Activated CD8-positive, alpha-beta memory T cell treated with anti-CD3 and anti-CD28 coated beads for 4 hours (primary cell): ENCODE measurements around the gene ZSCAN21.

ENCODE experiments used
- DNase-seq, 2 donors: peaks; one replicate each; pipeline ENCODE4 v3.0.0-alpha.2; 2020; ENCODE audit warnings: low read depth in 2 of 2

The ZSCAN21 gene

GRCh38 chr7:100027197-100027596 is 22.4 kb upstream of the ZSCAN21 start:
- DNase-seq: no peak

- no peak for DNase-seq
Measured at GRCh38 chr7:100029596-100029995, 20.0 kb upstream of the ZSCAN21 start.

GRCh38 chr7:100033526-100033925 is 16.0 kb upstream of the ZSCAN21 start:
- no peak for DNase-seq

DNA sequence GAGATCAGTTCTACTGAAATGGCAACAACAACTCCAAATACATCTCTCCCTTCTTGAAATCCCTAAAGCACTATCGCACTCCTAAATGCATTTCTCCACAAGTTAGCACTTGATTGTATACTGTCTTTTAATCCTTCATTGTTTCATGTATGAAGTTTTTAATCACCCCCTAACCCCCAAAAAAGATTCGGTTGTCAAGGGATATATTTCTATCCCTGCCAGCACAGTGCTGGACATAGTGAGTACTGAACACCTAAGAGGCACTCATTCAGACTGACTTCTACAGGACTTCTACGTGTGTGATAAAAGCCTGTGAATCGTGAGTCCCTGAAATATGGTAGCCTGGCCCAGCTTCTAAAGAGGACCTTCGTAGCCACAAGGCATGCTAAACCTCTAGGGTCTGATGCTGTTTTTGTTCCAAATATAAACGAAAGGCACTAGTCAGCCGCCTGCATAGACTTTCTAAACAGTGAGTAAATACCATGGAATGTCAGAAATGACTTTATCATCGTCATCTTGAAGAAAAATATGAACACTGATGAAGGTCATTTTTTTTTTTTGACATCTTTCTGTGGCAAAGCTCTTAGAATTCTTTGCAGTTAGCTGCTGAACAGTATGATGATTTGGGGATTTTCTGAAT is 14.6 kb upstream of the ZSCAN21 start:
- no peak for DNase-seq

- no peak for DNase-seq
Measured at GRCh38 chr7:100035876-100036275, 13.7 kb upstream of the ZSCAN21 start.

- no peak for DNase-seq
Measured at GRCh38 chr7:100038326-100038725, 11.2 kb upstream of the ZSCAN21 start.

- no peak for DNase-seq
Measured at GRCh38 chr7:100040575-100040974, 9.0 kb upstream of the ZSCAN21 start.

DNA sequence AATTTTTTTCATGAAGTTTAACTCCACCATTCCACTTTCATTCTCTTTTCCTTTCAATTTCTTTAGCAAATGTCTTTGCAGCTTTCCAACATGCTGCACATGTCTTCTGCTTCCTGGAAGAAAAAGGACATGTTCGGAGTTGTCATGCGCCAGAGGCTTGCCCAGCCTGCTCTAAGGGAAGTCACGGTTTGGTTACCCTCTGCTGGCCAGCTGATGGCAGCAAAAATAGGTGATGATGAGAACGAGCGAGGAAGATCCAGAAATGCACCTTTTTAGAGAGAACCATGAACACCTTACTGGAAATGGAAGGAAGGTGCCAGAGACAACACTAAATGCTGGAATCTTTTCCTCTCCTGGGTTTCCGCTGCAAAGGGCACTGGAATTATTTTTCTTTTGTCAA is 4.9 kb upstream of the ZSCAN21 start:
- no peak for DNase-seq

GRCh38 chr7:100048680-100049079 is 894 bp upstream of the ZSCAN21 start:
- DNase-seq: no peak

DNA sequence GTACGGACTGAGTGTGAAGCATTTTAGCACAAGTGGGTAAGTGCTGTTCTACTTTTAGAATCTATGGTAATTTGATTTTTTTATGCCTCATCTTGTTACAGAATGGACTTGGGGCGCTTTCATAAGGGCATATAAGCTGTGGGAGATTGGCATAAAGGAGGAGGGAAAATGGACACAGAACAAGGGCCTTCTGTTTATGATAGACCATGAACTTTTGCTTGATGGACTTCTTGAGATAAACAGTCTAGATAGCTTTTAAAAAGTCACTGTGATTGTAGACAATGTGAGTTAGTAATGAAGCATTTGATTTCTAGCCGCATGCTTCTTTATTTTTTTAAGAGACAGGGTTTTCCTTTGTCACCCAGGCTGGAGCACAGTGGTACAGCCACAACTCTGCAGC is 2.0 kb downstream of the ZSCAN21 start:
- DNase-seq: no peak

DNA sequence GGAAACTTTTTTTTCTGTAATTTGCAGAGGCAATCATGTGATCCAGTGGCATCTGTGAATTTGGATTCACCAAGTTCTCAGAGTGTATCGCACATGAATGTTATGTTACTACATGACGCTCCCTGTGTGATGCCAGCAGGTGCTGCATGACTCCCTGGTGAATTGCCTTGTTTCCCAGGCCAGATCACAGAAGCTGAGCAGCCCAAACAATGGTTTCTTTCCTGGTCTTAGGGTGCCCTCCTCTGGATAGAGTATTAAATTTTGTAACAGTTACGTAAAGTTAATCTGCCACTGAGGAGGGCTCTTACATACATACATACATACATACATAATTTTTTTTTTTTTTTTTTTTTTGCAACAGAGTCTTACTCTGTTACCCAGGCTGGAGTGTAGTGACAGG is 3.6 kb downstream of the ZSCAN21 start:
- no peak for DNase-seq

- DNase-seq: no peak
Measured at GRCh38 chr7:100057006-100057405, 7.4 kb downstream of the ZSCAN21 start.

DNA sequence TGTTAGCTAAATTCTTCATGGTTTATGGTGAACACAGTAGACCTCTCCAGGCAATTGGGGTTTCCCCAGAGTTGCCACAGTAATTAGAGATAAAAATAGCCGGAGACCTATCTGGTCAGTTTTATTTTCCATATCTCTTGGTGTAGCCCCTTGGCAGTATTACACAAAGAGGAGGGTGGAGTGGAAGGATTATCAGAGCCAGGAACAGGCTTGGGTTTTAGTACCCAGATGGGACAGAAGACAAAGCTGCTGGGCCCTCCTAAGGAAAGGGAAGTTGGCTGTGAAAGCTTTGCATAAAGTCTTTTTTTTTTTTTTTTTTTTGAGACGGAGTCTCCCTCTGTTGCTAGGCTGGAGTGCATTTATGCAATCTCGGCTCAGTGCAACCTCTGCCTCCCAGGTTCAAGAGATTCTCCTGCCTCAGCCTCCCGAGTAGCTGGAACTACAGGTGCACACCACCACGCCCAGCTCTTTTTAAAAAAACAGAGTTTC is 9.7 kb downstream of the ZSCAN21 start:
- DNase-seq: no peak

DNA sequence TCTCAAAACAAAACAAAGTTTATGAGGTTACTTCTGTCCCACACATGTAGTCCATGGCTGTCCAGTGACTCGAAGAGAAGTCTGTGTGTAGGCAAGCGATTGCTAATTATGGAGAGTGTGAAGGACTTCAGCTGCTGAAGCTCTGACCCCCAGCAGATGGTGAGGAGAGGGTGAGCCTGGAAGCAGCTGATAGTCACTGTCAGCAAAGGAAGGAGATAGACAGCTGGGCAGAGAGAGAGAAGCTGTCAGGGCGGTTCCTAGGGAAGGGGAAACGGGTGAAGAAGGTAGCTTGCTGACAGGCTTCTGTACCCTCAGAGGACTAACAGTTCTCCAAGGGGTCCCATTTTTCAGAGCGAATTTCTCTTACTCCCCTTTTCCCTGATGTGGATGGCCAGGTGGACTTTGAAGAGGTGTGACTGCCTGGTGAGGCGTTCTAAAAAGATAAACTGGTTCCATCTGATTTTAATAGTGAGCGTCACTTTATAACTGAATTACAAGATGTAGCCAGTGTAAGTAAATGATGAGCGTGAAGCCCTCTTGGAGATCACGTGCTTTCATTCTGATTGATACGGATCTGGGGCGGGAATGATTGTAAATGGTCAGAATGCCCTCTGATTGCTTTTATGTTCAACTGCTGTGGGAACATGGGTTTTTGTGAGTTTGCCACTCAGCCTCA is 12.1 kb downstream of the ZSCAN21 start:
- DNase-seq: no peak

GRCh38 chr7:100063376-100063775 is 13.8 kb downstream of the ZSCAN21 start:
- DNase-seq: no peak

- no peak for DNase-seq
Measured at GRCh38 chr7:100064162-100064561, 14.6 kb downstream of the ZSCAN21 start.

GRCh38 chr7:100065452-100066186 is 16.0 kb downstream of the ZSCAN21 start:
- no peak for DNase-seq

DNA sequence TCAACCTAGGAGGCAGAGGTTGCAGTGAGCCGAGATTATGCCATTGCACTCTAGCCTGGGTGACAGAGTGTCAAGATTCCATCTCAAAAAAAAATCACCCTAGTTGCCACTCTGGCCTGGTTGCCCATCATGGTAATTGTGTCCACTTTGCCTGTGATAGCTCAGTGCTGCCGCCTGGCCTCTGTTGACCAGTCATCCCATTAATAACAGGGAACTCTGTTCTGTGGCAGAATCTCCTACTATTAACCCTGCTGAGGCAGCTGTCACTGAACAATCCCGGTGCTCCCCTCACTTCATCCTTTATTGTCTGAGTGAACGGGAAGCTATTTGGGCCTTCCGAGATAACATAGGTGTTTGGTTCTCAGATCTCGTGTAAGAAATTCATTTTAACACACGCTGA is 17.4 kb downstream of the ZSCAN21 start:
- DNase-seq: no peak

DNA sequence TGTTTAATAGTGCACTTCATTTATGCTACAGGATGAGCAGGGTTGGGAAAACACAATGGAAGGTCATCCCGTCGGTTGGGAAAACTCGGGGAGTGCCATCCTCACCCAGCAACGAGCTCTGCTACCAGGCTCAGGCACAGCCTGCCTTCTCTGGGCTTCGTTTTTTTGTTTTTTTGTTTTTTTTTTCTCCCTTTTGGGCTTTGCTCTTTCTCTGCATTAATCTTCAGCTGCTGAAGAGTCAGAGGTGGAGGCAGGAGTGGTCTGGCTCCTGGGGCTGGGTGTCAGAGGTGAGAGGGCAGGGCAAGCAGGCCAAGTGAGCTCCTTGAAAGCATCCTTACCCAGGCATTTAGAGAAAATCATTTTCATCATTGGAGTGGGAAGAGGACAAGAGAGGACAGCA is 20.4 kb downstream of the ZSCAN21 start:
- DNase-seq: no peak

DNA sequence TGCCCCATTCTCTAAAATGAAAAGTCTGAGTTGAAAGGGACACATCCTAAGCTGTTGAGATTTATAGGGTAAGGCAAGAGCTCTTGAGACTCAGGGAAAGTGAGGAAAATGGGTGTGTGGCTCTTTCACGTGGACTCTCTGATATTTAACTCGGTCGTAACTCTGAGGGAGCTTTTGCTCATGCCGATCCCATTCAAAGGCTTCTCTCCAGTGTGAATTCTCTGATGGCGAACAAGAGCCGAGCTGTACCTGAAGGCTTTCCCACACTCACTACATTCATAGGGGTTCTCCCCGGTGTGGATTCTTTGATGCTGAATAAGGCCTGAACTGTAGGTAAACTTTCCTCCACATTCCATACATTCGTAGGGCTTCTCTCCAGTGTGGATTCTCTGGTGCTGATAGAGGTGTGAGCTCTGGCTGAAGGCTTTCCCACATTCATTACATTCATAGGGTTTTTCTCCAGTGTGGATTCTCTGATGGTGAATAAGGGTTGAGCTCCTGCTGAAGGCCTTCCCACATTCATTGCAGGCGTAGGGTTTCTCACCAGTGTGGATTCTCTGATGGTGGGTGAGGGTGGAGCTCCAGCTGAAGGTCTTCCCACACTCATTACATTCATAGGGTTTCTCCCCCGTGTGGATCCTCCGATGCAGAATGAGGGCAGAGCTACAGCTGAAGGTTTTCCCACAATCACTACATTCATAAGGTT is 21.6 kb downstream of the ZSCAN21 start:
- DNase-seq: no peak

DNA sequence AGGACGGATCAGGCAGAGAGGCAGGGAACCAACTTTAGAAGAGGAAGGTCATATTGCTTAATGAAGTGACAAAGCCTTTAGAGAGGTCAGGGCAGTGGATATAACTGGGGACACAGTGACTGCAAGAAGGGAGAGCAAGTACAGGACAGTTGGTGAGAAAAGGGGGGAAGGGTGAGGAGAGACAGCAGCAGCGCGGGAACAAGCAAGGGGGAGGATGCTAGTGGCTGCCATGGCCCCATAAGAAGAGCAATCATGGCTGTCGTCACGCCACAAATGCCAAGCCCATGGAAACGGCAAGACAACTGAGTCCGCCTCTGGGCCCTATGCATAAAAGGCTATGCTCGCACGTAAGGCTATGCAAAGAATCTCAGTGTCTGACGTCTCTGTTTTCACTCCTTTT is 22.9 kb downstream of the ZSCAN21 start:
- no peak for DNase-seq

- no peak for DNase-seq
Measured at GRCh38 chr7:100074841-100075240, 25.3 kb downstream of the ZSCAN21 start.
